H1 (cell line): ENCODE measurements around the gene CEP126. TPM values are rescaled to one million over a fixed set of nuclear protein-coding genes. Genes with fewer than 3 reads are reported as not detected.

ENCODE experiments used
- CTCF ChIA-PET: fragments of 300-600 bp; sonication (Branson Sonifier 250); formaldehyde crosslinking; loops from one replicate; lab custom pipeline; 2021; ENCODE audit not compliant: partially characterized antibody; lab: Charles Lee
- POLR2A ChIA-PET: fragments of 300-600 bp; sonication (Branson Sonifier 250); formaldehyde crosslinking; loops from one replicate; lab custom pipeline; 2021; ENCODE audit warnings: inconsistent platforms; ENCODE audit not compliant: partially characterized antibody; lab: Charles Lee
- DNase-seq, 2 experiments: peaks; one replicate each; pipeline versions ENCODE4 v3.0.0 to v3.0.0-alpha.2; 2010 to 2022; ENCODE audit warnings: low spot score in 2 of 2, low read depth in 1 of 2, mixed read lengths in 1 of 2
- FAIRE-seq: peaks from 2 replicates; lab custom pipeline; 2011; peaks lifted over from hg19 to GRCh38; lab: Jason Lieb, UNC
- H2AFZ ChIP-seq: 2 replicates; pipeline ENCODE4 v1.8.1; 2012; ENCODE audit warnings: low read length, inconsistent platforms
- H2AK5ac ChIP-seq: 2 replicates; pipeline ENCODE4 v1.6.1; 2013; ENCODE audit warnings: low read depth, low read length
- H2BK120ac ChIP-seq: replicated peaks from 2 replicates; pipeline ENCODE3; 2013; ENCODE audit warnings: low read depth, low read length, inconsistent platforms
- H2BK12ac ChIP-seq: 2 replicates; pipeline ENCODE4 v1.6.1; 2013; ENCODE audit warnings: low read depth, low read length
- H2BK15ac ChIP-seq: 2 replicates; pipeline ENCODE4 v1.6.1; 2013; ENCODE audit warnings: low read length
- H2BK20ac ChIP-seq: 2 replicates; pipeline ENCODE4 v1.6.1; 2013; ENCODE audit warnings: low read length
- H2BK5ac ChIP-seq: 2 replicates; pipeline ENCODE4 v1.6.1; 2013; ENCODE audit warnings: low read depth, low read length
- H3K14ac ChIP-seq: 2 replicates; pipeline ENCODE4 v1.6.1; 2013; ENCODE audit warnings: inconsistent platforms; ENCODE audit not compliant: insufficient read length
- H3K18ac ChIP-seq: 2 replicates; pipeline ENCODE4 v1.6.1; 2013; ENCODE audit warnings: low read length; ENCODE audit errors: extremely low read depth
- H3K23ac ChIP-seq: 2 replicates; pipeline ENCODE4 v1.6.1; 2013; ENCODE audit warnings: inconsistent platforms; ENCODE audit not compliant: insufficient read length
- H3K23me2 ChIP-seq: 2 replicates; pipeline ENCODE4 v1.6.1; 2013; ENCODE audit warnings: low read depth, low read length
- H3K27ac ChIP-seq: 2 replicates; pipeline ENCODE4 v1.6.1; 2011; ENCODE audit warnings: low read depth, low read length, inconsistent platforms
- H3K27me3 ChIP-seq, 4 experiments: replicated peaks in 1 of 4; 1 replicate in 1 of 4; 2 replicates in 3 of 4; pipeline versions ENCODE4 v1.6.1 to v1.8.1; 2011 to 2013; ENCODE audit warnings: low read length in 3 of 4, mild to moderate bottlenecking in 3 of 4, inconsistent platforms in 2 of 4, mixed read lengths in 2 of 4, moderate library complexity in 1 of 4; ENCODE audit not compliant: control insufficient read depth in 3 of 4, insufficient read depth in 3 of 4; ENCODE audit errors: extremely low read depth in 1 of 4
- H3K36me3 ChIP-seq, 4 experiments: 2 replicates each; pipeline versions ENCODE4 v1.6.1 to v1.8.1; 2011 to 2013; ENCODE audit warnings: mild to moderate bottlenecking in 4 of 4, low read length in 3 of 4, moderate library complexity in 2 of 4, control low read depth in 1 of 4, inconsistent platforms in 1 of 4; ENCODE audit not compliant: insufficient read depth in 4 of 4, control insufficient read depth in 2 of 4
- H3K4ac ChIP-seq: replicated peaks from 2 replicates; pipeline ENCODE3; 2013; ENCODE audit warnings: low read length, low read depth, mixed read lengths, inconsistent platforms; ENCODE audit not compliant: insufficient read length
- H3K4me1 ChIP-seq, 4 experiments: replicated peaks in 1 of 4; 1 replicate in 1 of 4; 2 replicates in 3 of 4; pipeline versions ENCODE4 v1.6.1 to v1.8.1; 2011 to 2013; ENCODE audit warnings: low read length in 3 of 4, inconsistent platforms in 2 of 4, mixed read lengths in 1 of 4; ENCODE audit not compliant: insufficient read depth in 4 of 4, control insufficient read depth in 3 of 4
- H3K4me2 ChIP-seq, 2 experiments: 2 replicates each; pipeline versions ENCODE4 v1.6.1 to v1.8.1; 2011 to 2013; ENCODE audit warnings: low read depth in 2 of 2, low read length in 2 of 2, control low read depth in 1 of 2, inconsistent platforms in 1 of 2, mild to moderate bottlenecking in 1 of 2; ENCODE audit not compliant: insufficient read depth in 1 of 2
- H3K4me3 ChIP-seq, 4 experiments: fragments of 200-600, 300-600 bp in 1 of 4; sonication (generic), shearing (Covaris generic), sonication (Bioruptor Twin) in 1 of 4; 2 replicates each; pipeline versions ENCODE4 v1.5.1 to v1.8.1; 2011 to 2016; ENCODE audit warnings: low read length in 4 of 4, low read depth in 3 of 4, control low read depth in 2 of 4, inconsistent platforms in 2 of 4, mild to moderate bottlenecking in 2 of 4, mixed read lengths in 1 of 4, moderate library complexity in 1 of 4; ENCODE audit not compliant: insufficient read depth in 2 of 4; ENCODE audit errors: extremely low read depth in 1 of 4
- H3K56ac ChIP-seq: replicated peaks from 2 replicates; pipeline ENCODE3; 2013; ENCODE audit warnings: low read depth, mild to moderate bottlenecking, mixed read lengths, low read length, inconsistent platforms; ENCODE audit not compliant: insufficient read length
- H3K79me1 ChIP-seq: 2 replicates; pipeline ENCODE4 v1.6.1; 2013; ENCODE audit warnings: low read depth, low read length, control low read depth
- H3K79me2 ChIP-seq, 2 experiments: 2 replicates each; pipeline versions ENCODE4 v1.6.1 to v1.8.1; 2012 to 2013; ENCODE audit warnings: low read length in 2 of 2, mild to moderate bottlenecking in 2 of 2, inconsistent platforms in 1 of 2; ENCODE audit not compliant: insufficient read depth in 2 of 2, control insufficient read depth in 1 of 2
- H3K9ac ChIP-seq, 4 experiments: replicated peaks in 1 of 4; 1 replicate in 1 of 4; 2 replicates in 3 of 4; pipeline versions ENCODE4 v1.6.1 to v1.8.1; 2011 to 2013; ENCODE audit warnings: low read depth in 3 of 4, low read length in 3 of 4, control low read depth in 2 of 4, mild to moderate bottlenecking in 2 of 4, moderate library complexity in 2 of 4, inconsistent platforms in 1 of 4; ENCODE audit errors: extremely low read depth in 1 of 4
- H3K9me3 ChIP-seq, 2 experiments: 2 replicates each; pipeline versions ENCODE4 v1.6.1 to v1.8.1; 2012 to 2013; ENCODE audit warnings: mild to moderate bottlenecking in 2 of 2, moderate library complexity in 2 of 2, control low read depth in 1 of 2, inconsistent platforms in 1 of 2, low read depth in 1 of 2, low read length in 1 of 2, mixed read lengths in 1 of 2; ENCODE audit not compliant: insufficient read depth in 2 of 2
- H4K20me1 ChIP-seq, 2 experiments: replicated peaks in 1 of 2; 2 replicates each; pipeline versions ENCODE3 to v1.8.1; 2011 to 2013; ENCODE audit warnings: inconsistent platforms in 2 of 2, low read length in 2 of 2, mild to moderate bottlenecking in 1 of 2; ENCODE audit not compliant: insufficient read depth in 2 of 2, control insufficient read depth in 1 of 2
- H4K5ac ChIP-seq: 2 replicates; pipeline ENCODE4 v1.6.1; 2013; ENCODE audit warnings: low read length, low read depth, mixed read lengths, inconsistent platforms; ENCODE audit not compliant: insufficient read length
- H4K8ac ChIP-seq: 2 replicates; pipeline ENCODE4 v1.8.0; 2013; ENCODE audit warnings: mild to moderate bottlenecking, moderate library complexity, low read length, inconsistent platforms; ENCODE audit not compliant: insufficient read depth; ENCODE audit errors: extremely low read depth
- H4K91ac ChIP-seq: replicated peaks from 2 replicates; pipeline ENCODE3; 2013; ENCODE audit warnings: low read length, mixed read lengths, inconsistent platforms; ENCODE audit not compliant: insufficient read length
- ASH2L ChIP-seq: fragments of 200-600, 300-600 bp; sonication (generic); IDR thresholded peaks from one replicate; pipeline ENCODE4 v1.7.1; 2017; ENCODE audit warnings: low read length
- BACH1 ChIP-seq: IDR thresholded peaks from 2 replicates; pipeline ENCODE4 v1.6.1; 2012; ENCODE audit warnings: low read length, improper control_type of control experiment
- CTCF ChIP-seq, 3 experiments: IDR thresholded peaks; 1 replicate in 2 of 3; 2 replicates in 1 of 3; pipeline versions ENCODE4 v1.5.1 to v1.6.1; 2011; ENCODE audit warnings: low read length in 3 of 3, mild to moderate bottlenecking in 3 of 3, inconsistent platforms in 2 of 3, low read depth in 1 of 3, moderate library complexity in 1 of 3; ENCODE audit not compliant: insufficient read depth in 1 of 3; ENCODE audit errors: control extremely low read depth in 1 of 3
- EGR1 ChIP-seq: IDR thresholded peaks from 2 replicates; pipeline ENCODE4 v1.6.1; 2011; ENCODE audit warnings: low read depth, low read length, borderline replicate concordance
- FOSL1 ChIP-seq: IDR thresholded peaks from 2 replicates; pipeline ENCODE4 v1.6.1; 2011; ENCODE audit warnings: mild to moderate bottlenecking, low read depth, low read length, moderate library complexity; ENCODE audit not compliant: insufficient read depth
- KDM1A ChIP-seq: fragments of 200-600, 300-600 bp; sonication (generic); IDR thresholded peaks from 2 replicates; pipeline ENCODE4 v1.7.1; 2016; ENCODE audit warnings: mild to moderate bottlenecking, low read length, borderline replicate concordance
- POLR2A ChIP-seq, 2 experiments: IDR thresholded peaks; 1 replicate in 1 of 2; 2 replicates in 1 of 2; pipeline ENCODE4 v1.6.1; 2011; ENCODE audit warnings: low read depth in 2 of 2, low read length in 2 of 2, mild to moderate bottlenecking in 2 of 2; ENCODE audit errors: control extremely low read depth in 1 of 2
- POLR2AphosphoS5 ChIP-seq: IDR thresholded peaks from 2 replicates; pipeline ENCODE4 v1.6.1; 2011; ENCODE audit warnings: low read depth, low read length
- RNF2 ChIP-seq: fragments of 200-900, 300-1000 bp; sonication (generic); IDR thresholded peaks from 2 replicates; pipeline ENCODE4 v1.7.1; 2016; ENCODE audit warnings: borderline replicate concordance, low read depth, mild to moderate bottlenecking, antibody characterized with exemption, low read length; ENCODE audit not compliant: poor library complexity, severe bottlenecking; ENCODE audit errors: missing control alignments
- SIX5 ChIP-seq: IDR thresholded peaks from 2 replicates; pipeline ENCODE4 v1.6.1; 2011; ENCODE audit warnings: mild to moderate bottlenecking, low read depth, low read length
- TAF7 ChIP-seq: optimal IDR thresholded peaks from 2 replicates; pipeline ENCODE3; 2011; ENCODE audit warnings: low read depth, mild to moderate bottlenecking, inconsistent platforms, low read length, moderate library complexity, borderline replicate concordance
- YY1 ChIP-seq: IDR thresholded peaks from 2 replicates; pipeline ENCODE4 v1.6.1; 2011; ENCODE audit warnings: low read depth, mild to moderate bottlenecking, low read length
- WGBS, 2 experiments: shearing (Covaris generic) in 1 of 2; methylation state at CpG; one replicate each; pipeline versions ENCODE4 v1.1.6 to v1.1.7; 2013 to 2015; ENCODE audit warnings: low lambda C conversion rate in 2 of 2, mixed read lengths in 2 of 2, inconsistent platforms in 1 of 2, low coverage in 1 of 2, missing lambda C conversion rate in 1 of 2; ENCODE audit not compliant: insufficient replicate concordance in 2 of 2, insufficient coverage in 1 of 2, insufficient read length in 1 of 2; ENCODE audit errors: extremely low coverage in 1 of 2, missing lambda C conversion rate in 1 of 2; 5-methylcytosine and 5-hydroxymethylcytosine counted together
- polyA plus RNA-seq, 7 experiments: library from polyadenylated mRNA; depleted of rRNA in 3 of 7; stranded (reverse) in 5 of 7; unstranded in 2 of 7; fragments of >200 nt in 5 of 7; fragments of 200-250 nt in 2 of 7; gene quantifications; 1 replicate in 5 of 7; 2 replicates in 1 of 7; 4 replicates in 1 of 7; pipeline versions ENCODE4 v1.2.1 to v1.2.3, GENCODE V29; 2011 to 2013; ENCODE audit warnings: missing spikeins in 2 of 7, mixed read lengths in 2 of 7
- total RNA-seq: library from RNA; stranded (reverse); fragmentation: NEBNext Ultra II Directional; extraction: Animal tissue kit (Norgen Biotek cat#: 25700); gene quantifications from 2 replicates; pipeline ENCODE4 v1.2.1, GENCODE V29; 2021

Gene CEP126
- total and polyA plus RNA-seq, 2 of the 8 experiments (the other 6 are each of a cell fraction or from before 2014, with no cell fraction given): 0.76 to 1.9 TPM

GRCh38 chr11:101996111-101996510, 81.3 kb downstream of the CEP126 start:
- FAIRE-seq (no peak), DNase-seq (no peak)
- H3K23me2 ChIP-seq: no peaks in the 10 kb centered on the region
- no peaks in the 10 kb centered on the region for H3K4me1 ChIP-seq
- H3K79me2 ChIP-seq: no peaks in the 10 kb centered on the region
- H2BK20ac ChIP-seq: no peak overlapping the region
- CTCF ChIA-PET: interaction anchor here (0.8 to 3.6 kb wide), 3 partner anchors 8 to 11 kb away, joined by 3 to 24 read pairs (median 10); no protein-coding TSS in a partner anchor
- H3K18ac ChIP-seq: no peak overlapping the region
- no peak overlapping the region for H3K9ac ChIP-seq
- no peak overlapping the region for H3K27ac ChIP-seq
- no peak overlapping the region for H2BK120ac ChIP-seq
- H4K91ac ChIP-seq: no peak overlapping the region
- no peak overlapping the region for H3K4ac ChIP-seq
- H3K27me3 ChIP-seq: no peaks in the 10 kb centered on the region
- no peaks in the 10 kb centered on the region for H4K20me1 ChIP-seq
- WGBS, 2 experiments: 88% methylated on average over 4 of the region's 4 CpGs; no CpG with 5 or more reads in 1 of the 2 experiments
- POLR2A ChIA-PET: interaction anchor here (0.6 kb wide), 1 partner anchor 255 kb away, joined by 3 read pairs; no protein-coding TSS in a partner anchor
- no peak overlapping the region for H3K4me2 ChIP-seq
- no peak overlapping the region for H2BK12ac ChIP-seq
- no peak overlapping the region for H4K5ac ChIP-seq
- no peak overlapping the region for H3K4me3 ChIP-seq
- H2AK5ac ChIP-seq: no peak overlapping the region
- H2BK15ac ChIP-seq: no peak overlapping the region
- H2AFZ ChIP-seq: no peak overlapping the region
- H3K79me1 ChIP-seq: no peaks in the 10 kb centered on the region
- no peak overlapping the region for H3K14ac ChIP-seq
- H2BK5ac ChIP-seq: no peak overlapping the region
- H3K9me3 ChIP-seq: no peaks in the 10 kb centered on the region
- no peaks in the 10 kb centered on the region for H3K36me3 ChIP-seq
- no peak overlapping the region for H4K8ac ChIP-seq
- no peak overlapping the region for H3K23ac ChIP-seq
- H3K56ac ChIP-seq: no peak overlapping the region
- TF ChIP-seq POLR2A (IDR thresholded peaks at IDR 0.05; ENCODE audit: control extremely low read depth in 1 of 2, low read depth in 2 of 2, low read length in 2 of 2) (no peak), RNF2 (no peak), YY1 (no peak), POLR2AphosphoS5 (no peak), CTCF (IDR thresholded peaks at IDR 0.05; ENCODE audit: control extremely low read depth in 1 of 3, insufficient read depth in 1 of 3, low read depth in 1 of 3, low read length in 3 of 3) (no peak), EGR1 (no peak), BACH1 (no peak), SIX5 (no peak), ASH2L (no peak), TAF7 (no peak), FOSL1 (no peak), KDM1A (no peak)
